ENCODE results near the gene GUCY2D. TPM values are rescaled to one million over a fixed set of nuclear protein-coding genes. Genes with fewer than 3 reads are reported as not detected.

The GUCY2D gene
- total RNA-seq, 1 donor from 2014 or later = not detected

GRCh38 chr17:8066841-8067775 is 64.7 kb downstream of the GUCY2D start:
- TF ChIP-seq CTCF (conservative IDR thresholded peaks at IDR 0.05; ENCODE audit: low read depth, low read length) = no peak
- DNase-seq (ENCODE audit: low read depth) = no peak
- no peak overlapping the region for H3K4me3 ChIP-seq (ENCODE audit: low read depth, low read length)

DNA sequence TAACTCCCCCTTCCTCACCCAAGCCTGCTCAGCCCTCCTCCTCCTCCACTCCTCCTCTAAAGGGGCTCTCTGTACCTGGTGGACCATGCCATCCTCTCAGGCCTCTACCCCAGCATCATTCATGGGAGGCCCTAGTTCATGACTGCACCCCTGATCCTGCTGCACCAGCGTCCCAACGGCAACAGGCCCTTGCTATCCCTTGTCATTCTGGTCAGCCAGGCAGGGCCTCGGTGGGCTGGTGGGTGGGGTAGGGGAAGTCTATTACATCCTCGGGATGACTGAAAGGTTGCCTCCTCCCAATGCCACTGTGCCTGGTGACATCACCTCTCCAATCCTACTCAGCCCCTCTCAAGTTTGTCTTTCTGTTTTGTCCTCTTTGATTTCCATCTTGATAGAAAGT is 65.4 kb downstream of the GUCY2D start:
- no peak for TF ChIP-seq CTCF (conservative IDR thresholded peaks at IDR 0.05; ENCODE audit: low read depth, low read length)
- H3K4me3 ChIP-seq (ENCODE audit: low read depth, low read length) = no peak overlapping the region
- no peak for DNase-seq (ENCODE audit: low read depth)

DNA sequence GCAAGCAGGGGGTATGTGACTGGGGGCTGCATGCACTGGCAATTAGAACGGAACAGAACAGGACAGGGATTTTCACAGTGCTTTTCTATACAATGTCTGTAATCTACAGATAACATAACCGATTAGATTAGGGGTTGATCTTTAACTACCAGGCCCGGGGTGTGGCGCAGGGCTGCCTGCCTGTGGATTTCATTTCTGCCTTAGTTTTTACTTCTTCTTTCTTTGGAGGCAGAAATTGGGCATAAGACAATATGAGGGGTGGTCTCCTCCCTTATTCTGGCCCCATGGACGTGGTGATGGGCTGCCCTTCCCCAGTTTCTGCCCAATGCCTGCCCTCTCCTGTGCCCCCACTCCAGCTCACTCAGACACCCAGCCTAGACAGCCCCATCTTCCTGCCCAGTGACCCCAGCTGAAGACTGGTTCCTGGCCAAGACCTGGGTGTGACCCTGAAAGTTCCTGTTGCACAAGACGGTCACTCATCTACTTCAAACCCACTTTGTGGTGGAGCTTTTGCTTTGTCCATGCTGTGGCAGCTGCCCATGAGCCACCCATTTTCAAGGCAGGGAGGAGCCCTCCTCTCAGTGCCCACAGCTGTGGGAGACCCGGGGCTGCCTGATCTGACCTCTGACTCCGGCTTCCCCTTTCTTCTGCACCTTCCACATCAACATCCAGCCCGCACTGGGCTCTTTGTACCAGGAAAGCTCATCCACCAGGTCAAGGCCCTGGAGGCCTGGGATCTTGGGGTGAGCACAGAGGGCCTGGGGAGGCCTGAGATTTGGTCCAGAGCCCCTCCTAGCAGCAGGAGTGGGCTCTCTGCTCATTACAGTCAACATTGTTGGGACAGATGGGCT is 66.5 kb downstream of the GUCY2D start:
- no peak overlapping the region for H3K4me3 ChIP-seq (ENCODE audit: low read depth, low read length)
- no peak for TF ChIP-seq CTCF (conservative IDR thresholded peaks at IDR 0.05; ENCODE audit: low read depth, low read length)
- DNase-seq (ENCODE audit: low read depth) = no peak

GRCh38 chr17:8069587-8069860 is 67.1 kb downstream of the GUCY2D start:
- no peak for TF ChIP-seq CTCF (conservative IDR thresholded peaks at IDR 0.05; ENCODE audit: low read depth, low read length)
- no peak for DNase-seq (ENCODE audit: low read depth)

More at GRCh38 chr17:8069587-8069860, 67.1 kb downstream of the GUCY2D start:
- H3K4me3 ChIP-seq (ENCODE audit: low read depth, low read length) = no peak overlapping the region

Other genes with a start within 250 kb of the GUCY2D start
- gene KDM6B, start 168.4 kb upstream of the GUCY2D start, total RNA-seq = 1.9 and 2.7 TPM in 2 replicates
- 7.3 and 19.8 TPM in 2 replicates for gene TMEM88, start 147.5 kb upstream of the GUCY2D start, total RNA-seq
- 108 and 146 TPM in 2 replicates for gene NAA38, start 145.1 kb upstream of the GUCY2D start, total RNA-seq
- 5.1 and 5.9 TPM in 2 replicates for gene CYB5D1, start 144.6 kb upstream of the GUCY2D start, total RNA-seq
- gene CHD3, start 113.8 kb upstream of the GUCY2D start, total RNA-seq = 30.3 and 40.7 TPM in 2 replicates
- 0.35 and 0.65 TPM in 2 replicates for gene RNF227, start 86.3 kb upstream of the GUCY2D start, total RNA-seq
- gene KCNAB3, start 72.8 kb upstream of the GUCY2D start, total RNA-seq = 0.06 and 1.2 TPM in 2 replicates
- 76.1 and 95.3 TPM in 2 replicates for gene TRAPPC1, start 70.7 kb upstream of the GUCY2D start, total RNA-seq
- 26.8 and 44.9 TPM in 2 replicates for gene CNTROB, start 70.4 kb upstream of the GUCY2D start, total RNA-seq
- 0.07 and 1.3 TPM in 2 replicates for gene ALOX15B, start 36.4 kb downstream of the GUCY2D start, total RNA-seq
- gene ALOX12B, start 85.1 kb downstream of the GUCY2D start, total RNA-seq = 0.35 TPM in 1 of 2 replicates, not detected in the other
- 0.36 TPM in 1 of 2 replicates, not detected in the other for gene ALOXE3, start 115.9 kb downstream of the GUCY2D start, total RNA-seq
- gene HES7, start 121.5 kb downstream of the GUCY2D start, total RNA-seq = 0.35 TPM in 1 of 2 replicates, not detected in the other
- 13.1 and 17.1 TPM in 2 replicates for gene PER1, start 149.8 kb downstream of the GUCY2D start, total RNA-seq
- 2.1 and 7.0 TPM in 2 replicates for gene VAMP2, start 160.3 kb downstream of the GUCY2D start, total RNA-seq
- 16.9 and 24.3 TPM in 2 replicates for gene TMEM107, start 173.8 kb downstream of the GUCY2D start, total RNA-seq
- gene BORCS6, start 187.6 kb downstream of the GUCY2D start, total RNA-seq = 9.5 and 11.4 TPM in 2 replicates
- 136 and 165 TPM in 2 replicates for gene AURKB, start 208.0 kb downstream of the GUCY2D start, total RNA-seq
- gene CTC1, start 245.4 kb downstream of the GUCY2D start, total RNA-seq = 9.1 and 13.0 TPM in 2 replicates
- 37.2 and 58.1 TPM in 2 replicates for gene PFAS, start 246.7 kb downstream of the GUCY2D start, total RNA-seq